ENCODE data around the gene SELENOM. TPM values are rescaled to one million over a fixed set of nuclear protein-coding genes. Genes with fewer than 3 reads are reported as not detected.
"Not testable (repeated sequence)": the region's sequence is repeated elsewhere in the genome, so short reads cannot be mapped to it uniquely, and the experiment has no call there.

SELENOM gene
- total RNA-seq, 4 donors from 2014 or later, result 941 to 2,300 (median 1,432) TPM

DNA sequence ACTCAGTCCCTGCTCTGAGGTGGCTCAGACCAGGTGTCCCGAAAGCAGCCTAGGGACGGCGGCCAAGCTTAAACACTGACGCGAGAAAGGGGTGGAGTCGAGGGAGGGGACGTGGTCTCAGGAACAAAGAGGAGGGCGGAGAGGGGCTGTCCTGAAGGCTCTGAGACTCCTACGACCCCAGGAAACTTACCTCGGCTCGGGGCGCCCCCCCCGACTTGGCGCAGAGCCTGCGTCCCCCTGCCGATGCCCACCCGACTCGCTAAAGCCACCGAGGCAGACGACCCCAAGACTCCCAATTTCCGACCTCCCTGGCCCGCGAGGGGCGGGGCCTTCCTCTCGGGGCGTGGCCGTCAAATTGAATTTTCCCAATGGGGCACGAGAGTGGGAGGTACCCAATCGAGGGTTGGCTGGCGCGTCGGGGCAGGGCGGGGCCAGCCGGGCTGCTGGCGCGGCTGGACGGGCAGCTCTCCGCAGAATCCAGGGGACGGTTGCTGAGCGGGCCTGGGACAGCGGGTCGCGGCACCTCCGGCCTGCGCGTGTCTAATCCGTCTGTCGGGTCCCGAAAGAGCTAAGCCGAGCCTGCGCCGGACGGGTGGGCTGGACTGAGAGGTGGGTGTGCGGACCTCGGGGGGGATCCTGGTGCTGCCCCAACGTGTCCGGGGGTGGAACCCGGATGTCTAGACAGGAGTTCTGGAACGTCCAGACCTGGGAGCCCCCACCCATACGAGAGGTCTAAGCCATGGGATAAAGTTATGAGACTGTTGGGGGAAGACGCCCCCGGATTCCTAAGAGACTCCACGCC lies 26.3 kb downstream of the SELENOM start, which contains the start of gene SMTN:
Gene SMTN, plus strand, starts transcription at position 471 of the 802 bp plus-strand sequence. CDS start 1,941 bp downstream, outside the sequence.
- TF ChIP-seq POLR2A (IDR thresholded peaks at IDR 0.05), result peak; percentile 99
- no peak for TF ChIP-seq EP300 (IDR thresholded peaks at IDR 0.05)
- TF ChIP-seq, protein P1, sequence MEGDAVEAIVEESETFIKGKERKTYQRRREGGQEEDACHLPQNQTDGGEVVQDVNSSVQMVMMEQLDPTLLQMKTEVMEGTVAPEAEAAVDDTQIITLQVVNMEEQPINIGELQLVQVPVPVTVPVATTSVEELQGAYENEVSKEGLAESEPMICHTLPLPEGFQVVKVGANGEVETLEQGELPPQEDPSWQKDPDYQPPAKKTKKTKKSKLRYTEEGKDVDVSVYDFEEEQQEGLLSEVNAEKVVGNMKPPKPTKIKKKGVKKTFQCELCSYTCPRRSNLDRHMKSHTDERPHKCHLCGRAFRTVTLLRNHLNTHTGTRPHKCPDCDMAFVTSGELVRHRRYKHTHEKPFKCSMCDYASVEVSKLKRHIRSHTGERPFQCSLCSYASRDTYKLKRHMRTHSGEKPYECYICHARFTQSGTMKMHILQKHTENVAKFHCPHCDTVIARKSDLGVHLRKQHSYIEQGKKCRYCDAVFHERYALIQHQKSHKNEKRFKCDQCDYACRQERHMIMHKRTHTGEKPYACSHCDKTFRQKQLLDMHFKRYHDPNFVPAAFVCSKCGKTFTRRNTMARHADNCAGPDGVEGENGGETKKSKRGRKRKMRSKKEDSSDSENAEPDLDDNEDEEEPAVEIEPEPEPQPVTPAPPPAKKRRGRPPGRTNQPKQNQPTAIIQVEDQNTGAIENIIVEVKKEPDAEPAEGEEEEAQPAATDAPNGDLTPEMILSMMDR (IDR thresholded peaks at IDR 0.05), result peak in 1 of 4 experiments; percentile 18
- TF ChIP-seq POLR2AphosphoS5 (IDR thresholded peaks at IDR 0.05), result peak; percentile 100
- Histone ChIP-seq H3K4me3 (peak within 1 kb of the TSS; percentile 76 to 89), H3K9me3 (no peaks in the 10 kb centered on the region), H3K36me3 (no peaks in the 10 kb centered on the region), H3K4me1 (peaks cover 0 to 59% (median 33%) of the 10 kb centered on the region in 3 donors), H3K27me3 (no peaks in the 10 kb centered on the region), H3K27ac (peak within 1 kb of the TSS; percentile 89 to 100 (median 98))
- peak; percentile 87 for ATAC-seq
- WGBS, 2 donors (ENCODE audit: low coverage in 1 of 2), result no CpG with 5 or more reads among the region's 63 CpGs

DNA sequence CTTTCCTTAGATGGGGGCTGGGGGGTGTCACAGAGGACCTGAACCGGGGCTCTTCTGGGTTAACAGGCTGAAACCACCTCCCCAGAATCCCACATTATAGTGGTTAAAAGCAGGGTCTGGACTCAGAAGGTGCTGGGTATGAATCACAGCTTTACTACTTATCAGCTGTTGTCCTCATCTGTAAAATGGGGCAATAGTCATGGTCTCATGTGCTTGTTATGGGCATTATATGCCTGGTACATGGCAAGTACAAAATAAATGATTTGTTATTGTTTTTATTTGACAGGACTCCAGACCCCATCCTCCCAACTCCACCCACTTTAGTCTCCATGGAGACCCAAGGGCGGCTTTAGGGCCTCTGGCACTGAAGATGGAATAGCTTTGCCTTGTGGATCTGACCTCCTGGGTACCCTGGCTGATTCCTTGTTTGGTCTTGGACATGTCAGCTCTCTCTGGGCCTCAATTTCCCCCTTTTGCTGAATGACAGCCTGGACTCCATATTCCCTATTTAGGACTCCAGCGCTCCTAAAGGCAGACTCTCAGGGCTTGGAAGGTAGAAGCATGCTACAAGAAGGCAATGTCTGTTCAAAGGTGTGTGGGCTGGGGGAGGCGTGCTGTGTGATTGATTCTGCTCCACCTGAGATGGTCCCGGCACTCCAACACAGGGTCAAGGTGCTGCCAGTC lies 27.1 kb downstream of the SELENOM start:
- Histone ChIP-seq H3K27ac (peak overlapping the region; percentile 89 to 100 (median 98)), H3K36me3 (no peaks in the 10 kb centered on the region), H3K4me3 (peak overlapping the region; percentile 76 to 89), H3K27me3 (no peaks in the 10 kb centered on the region), H3K9me3 (no peaks in the 10 kb centered on the region), H3K4me1 (peaks cover 0 to 59% (median 26%) of the 10 kb centered on the region in 3 donors)
- TF ChIP-seq, protein P1 (IDR thresholded peaks at IDR 0.05), result no peak
- TF ChIP-seq EP300 (IDR thresholded peaks at IDR 0.05), result no peak
- no peak for TF ChIP-seq POLR2A (IDR thresholded peaks at IDR 0.05)
- TF ChIP-seq POLR2AphosphoS5 (IDR thresholded peaks at IDR 0.05), result no peak
- ATAC-seq, result no peak
- WGBS, 2 donors (ENCODE audit: low coverage in 1 of 2), result 40 to 100% methylated on average over 1 to 3 of the region's 5 CpGs

DNA sequence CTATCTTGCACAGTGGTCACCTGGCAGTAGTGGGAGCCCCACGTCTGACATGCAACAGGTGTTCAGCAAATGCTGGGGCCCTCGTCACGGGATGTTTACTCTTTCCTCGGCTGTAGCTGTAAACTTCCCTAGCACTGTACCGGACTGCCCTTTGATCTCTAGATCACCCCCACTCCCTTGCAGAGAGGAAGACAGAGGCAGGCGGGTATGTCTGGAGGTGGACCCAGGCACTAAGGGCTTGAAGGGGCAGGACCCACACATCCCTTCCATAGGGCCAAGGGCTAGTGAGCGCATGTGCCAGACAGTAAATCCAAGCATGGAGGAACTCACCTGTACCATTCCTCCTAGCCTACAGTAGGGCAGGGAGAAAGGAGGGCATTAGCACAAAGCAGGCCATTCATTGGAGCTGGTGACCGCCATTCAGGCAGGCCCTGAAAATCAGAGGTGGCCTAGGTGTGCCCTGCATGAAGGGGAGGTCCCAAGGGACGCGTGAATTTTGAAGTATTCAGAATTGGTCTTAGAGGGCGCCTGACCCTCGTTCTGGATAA lies 28.2 kb downstream of the SELENOM start:
- peaks cover 0 to 52% (median 24%) of the 10 kb centered on the region in 3 donors for H3K4me1 ChIP-seq
- H3K27me3 ChIP-seq, result no peaks in the 10 kb centered on the region
- H3K36me3 ChIP-seq, result no peaks in the 10 kb centered on the region
- no peaks in the 10 kb centered on the region for H3K9me3 ChIP-seq
- TF ChIP-seq POLR2A (IDR thresholded peaks at IDR 0.05) (no peak), POLR2AphosphoS5 (IDR thresholded peaks at IDR 0.05) (no peak), EP300 (IDR thresholded peaks at IDR 0.05) (no peak)
- TF ChIP-seq, protein P1 (IDR thresholded peaks at IDR 0.05), result no peak
- H3K4me3 ChIP-seq, result no peak overlapping the region
- WGBS, 2 donors (ENCODE audit: low coverage in 1 of 2), result 67 to 81% methylated on average over 6 of the region's 12 CpGs
- ATAC-seq, result no peak
- no peak overlapping the region for H3K27ac ChIP-seq

DNA sequence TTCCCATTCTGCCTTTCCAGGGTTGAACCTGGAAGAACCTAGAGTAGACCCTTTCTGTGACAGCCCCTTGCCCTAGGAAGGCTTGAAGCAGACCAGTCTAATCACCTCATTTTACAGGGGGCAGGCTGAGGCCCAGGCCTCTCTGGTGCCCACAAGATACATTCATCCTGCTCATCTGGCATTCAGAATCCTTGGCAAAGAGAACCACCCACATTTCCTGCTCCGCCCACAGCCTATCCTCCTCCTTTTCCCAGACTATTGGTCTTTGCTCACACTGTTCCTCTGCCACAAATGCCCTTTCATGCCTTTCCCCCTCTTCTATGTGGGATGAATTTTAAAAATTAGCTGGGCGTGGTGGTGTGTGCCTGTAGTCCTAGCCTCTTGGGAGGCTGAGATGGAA lies 29.0 kb downstream of the SELENOM start:
- H3K4me3 ChIP-seq, H3K9me3 ChIP-seq, H3K36me3 ChIP-seq, H3K27me3 ChIP-seq, ATAC-seq: not testable (repeated sequence)
- peaks cover 0 to 44% (median 16%) of the 10 kb centered on the region in 3 donors for H3K4me1 ChIP-seq
- H3K27ac ChIP-seq, result peak overlapping the region in 1 of 4 donors; percentile 1
- WGBS, 2 donors (ENCODE audit: low coverage in 1 of 2), result 60 to 75% methylated on average over 1 of the region's 2 CpGs

DNA sequence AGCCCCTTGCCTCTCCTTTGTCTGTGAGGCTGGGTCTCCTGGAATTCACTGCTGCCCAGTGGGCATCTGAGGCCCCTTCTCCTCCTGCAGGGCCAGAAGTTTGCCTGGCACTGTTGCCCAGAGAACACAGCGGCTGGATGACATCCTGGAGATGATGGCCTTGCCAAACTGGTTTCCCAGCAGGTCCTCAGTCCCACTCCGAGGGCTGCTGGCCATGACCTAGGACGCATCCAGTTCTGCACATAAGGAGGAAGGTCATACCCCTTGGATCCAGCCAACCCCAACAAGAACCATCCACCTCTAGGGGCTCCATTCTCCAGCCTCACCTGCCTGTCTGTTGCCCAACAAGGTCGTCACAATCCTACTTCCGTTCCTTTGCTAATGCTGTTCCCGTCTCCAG lies 29.7 kb downstream of the SELENOM start:
- no CpG with 5 or more reads among the region's 6 CpGs for WGBS, 2 donors (ENCODE audit: low coverage in 1 of 2)
- Histone ChIP-seq H3K27ac (no peak overlapping the region), H3K36me3 (no peaks in the 10 kb centered on the region), H3K27me3 (no peaks in the 10 kb centered on the region), H3K4me1 (peaks cover 0 to 37% (median 9%) of the 10 kb centered on the region in 3 donors), H3K4me3 (no peak overlapping the region), H3K9me3 (no peaks in the 10 kb centered on the region)
- TF ChIP-seq POLR2A (IDR thresholded peaks at IDR 0.05) (no peak), EP300 (IDR thresholded peaks at IDR 0.05) (no peak), POLR2AphosphoS5 (IDR thresholded peaks at IDR 0.05) (no peak)
- TF ChIP-seq, protein P1 (IDR thresholded peaks at IDR 0.05), result no peak
- no peak for ATAC-seq
